ENCODE results near the gene FAM3A. TPM values are rescaled to one million over a fixed set of nuclear protein-coding genes. Genes with fewer than 3 reads are reported as not detected.

FAM3A gene
- total RNA-seq, 6 experiments from 2014 or later = 56.9 to 67.8 (median 59.4) TPM

- H3K27me3 Mint-ChIP-seq (ENCODE audit: insufficient read depth) = peaks cover 2% of the 10 kb centered on the region
- H3K4me1 Mint-ChIP-seq (ENCODE audit: low read depth) = no peaks in the 10 kb centered on the region
- no peak overlapping the region for H3K27ac Mint-ChIP-seq
These were observed 42.3 kb downstream of the FAM3A start for GRCh38 chrX:154473683-154474082.

DNA sequence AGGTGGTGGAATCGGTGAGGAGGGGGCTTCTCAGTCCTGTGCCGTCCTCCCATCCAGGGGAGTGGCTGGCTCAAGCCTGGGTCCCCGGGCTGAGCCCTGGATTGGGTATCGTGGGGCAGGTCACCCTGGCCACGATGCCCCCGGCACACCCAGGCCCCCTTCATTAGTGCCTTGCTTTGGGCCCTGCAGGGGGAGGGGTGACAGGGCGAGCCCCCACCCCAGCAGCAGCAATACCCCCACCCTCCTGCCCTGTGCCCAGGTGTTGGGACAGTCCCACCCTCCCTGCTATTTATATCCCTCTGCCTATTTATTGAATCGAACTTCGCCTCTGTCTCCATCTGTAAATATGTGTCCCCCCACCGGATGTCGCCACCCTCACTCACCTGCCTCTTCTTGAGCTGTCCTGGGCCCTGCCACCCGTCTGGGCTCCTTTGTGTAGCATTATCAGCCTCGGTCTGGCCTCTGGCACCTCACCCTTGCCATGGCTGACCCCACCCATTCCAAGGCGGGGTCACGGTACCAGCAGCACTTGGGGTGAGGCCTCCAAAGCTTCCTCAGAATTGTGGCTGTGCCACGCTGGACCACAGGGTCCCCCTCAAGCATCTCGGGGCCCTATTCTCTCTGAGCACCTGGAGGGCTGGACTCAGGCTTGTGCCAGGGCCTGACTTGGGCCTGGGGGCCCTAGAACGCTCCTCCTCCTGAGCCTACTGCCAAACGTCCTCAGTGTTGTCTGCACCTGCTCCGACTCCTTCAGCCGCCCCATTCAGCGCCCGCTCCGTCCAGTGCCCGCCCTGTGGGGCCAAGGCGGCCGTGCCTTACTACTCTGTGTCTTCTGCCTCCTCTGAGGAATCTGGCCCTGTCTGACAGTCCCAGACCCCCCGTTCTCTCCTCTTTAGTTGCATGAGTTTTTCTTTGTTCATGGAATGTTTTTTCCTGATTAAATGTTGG lies 43.1 kb downstream of the FAM3A start:
- Mint-ChIP-seq H3K27me3 (ENCODE audit: insufficient read depth) (peaks cover 2% of the 10 kb centered on the region), H3K36me3 (ENCODE audit: low read depth) (peaks cover 6% of the 10 kb centered on the region; the same call in 1 of the 2 replicates), H3K27ac (peak overlapping the region; percentile 33; the same call in 1 of the 2 replicates), H3K4me1 (ENCODE audit: low read depth) (no peaks in the 10 kb centered on the region), H3K9me3 (no peaks in the 10 kb centered on the region), H3K4me3 (no peak overlapping the region)
- DNase-seq = no peak
- no peak for TF ChIP-seq CTCF (IDR thresholded peaks at IDR 0.05)

More at GRCh38 chrX:154473683-154474082, 42.3 kb downstream of the FAM3A start:
- no peak for TF ChIP-seq CTCF (IDR thresholded peaks at IDR 0.05)
- DNase-seq = no peak
- no peak overlapping the region for H3K4me3 Mint-ChIP-seq
- peaks cover 6% of the 10 kb centered on the region; the same call in 1 of the 2 replicates for H3K36me3 Mint-ChIP-seq (ENCODE audit: low read depth)
- no peaks in the 10 kb centered on the region for H3K9me3 Mint-ChIP-seq

DNA sequence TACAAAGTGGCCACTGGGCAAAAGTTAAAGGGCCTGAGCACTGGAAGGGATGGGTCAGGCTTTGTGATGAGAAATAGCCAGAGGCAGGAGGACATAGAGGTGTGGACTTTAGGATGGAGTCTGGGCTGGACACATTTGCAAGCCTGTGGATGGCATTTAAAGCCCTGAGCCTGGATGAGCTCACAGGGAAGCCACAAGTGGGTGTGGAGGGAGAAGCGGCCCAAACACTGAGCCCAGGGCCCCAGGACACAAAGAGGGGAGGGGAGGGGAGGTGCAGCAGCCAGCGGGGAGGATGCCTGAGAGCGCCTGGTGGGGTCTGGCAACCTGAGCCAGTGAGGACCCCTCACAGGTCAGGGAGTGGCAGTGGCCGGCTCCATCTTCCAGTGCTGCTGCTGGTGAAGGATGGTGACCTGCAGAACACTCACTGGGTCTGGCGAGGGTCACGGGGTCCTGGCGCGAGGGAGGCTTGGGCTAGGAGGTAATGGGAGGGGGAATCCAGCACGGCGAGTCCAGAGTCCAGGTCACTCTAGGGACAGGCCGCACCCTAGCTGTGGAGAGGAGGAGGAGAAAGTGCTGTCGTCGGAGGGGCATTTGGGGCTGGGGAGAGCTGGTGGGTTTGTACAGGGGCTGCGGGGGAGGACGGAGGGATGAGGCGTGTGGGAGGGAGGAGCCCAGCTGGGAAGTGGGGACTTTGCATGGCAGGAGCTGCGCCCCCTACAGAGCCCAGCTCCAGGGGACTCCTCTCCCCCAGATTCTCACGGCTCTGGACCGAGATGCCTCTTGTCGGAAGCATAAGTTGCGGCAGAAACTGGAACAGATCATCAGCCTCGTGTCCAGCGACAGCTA lies 44.0 kb downstream of the FAM3A start:
- H3K27me3 Mint-ChIP-seq (ENCODE audit: insufficient read depth) = peaks cover 2% of the 10 kb centered on the region
- H3K9me3 Mint-ChIP-seq = no peaks in the 10 kb centered on the region
- no peak overlapping the region for H3K27ac Mint-ChIP-seq
- no peak overlapping the region for H3K4me3 Mint-ChIP-seq
- no peaks in the 10 kb centered on the region for H3K4me1 Mint-ChIP-seq (ENCODE audit: low read depth)
- no peak for TF ChIP-seq CTCF (IDR thresholded peaks at IDR 0.05)
- no peak for DNase-seq
- peaks cover 6% of the 10 kb centered on the region; the same call in 1 of the 2 replicates for H3K36me3 Mint-ChIP-seq (ENCODE audit: low read depth)

GRCh38 chrX:154470914-154471568 lies 45.0 kb downstream of the FAM3A start:
- Mint-ChIP-seq H3K9me3 (no peaks in the 10 kb centered on the region), H3K27me3 (ENCODE audit: insufficient read depth) (peaks cover 2% of the 10 kb centered on the region; the same call in 1 of the 2 replicates), H3K36me3 (ENCODE audit: low read depth) (peaks cover 6% of the 10 kb centered on the region; the same call in 1 of the 2 replicates), H3K4me3 (no peak overlapping the region), H3K27ac (no peak overlapping the region), H3K4me1 (ENCODE audit: low read depth) (no peaks in the 10 kb centered on the region)
- no peak for TF ChIP-seq CTCF (IDR thresholded peaks at IDR 0.05)
- DNase-seq = no peak

- Mint-ChIP-seq H3K27me3 (ENCODE audit: insufficient read depth) (peaks cover under 1% of the 10 kb centered on the region; the same call in 1 of the 2 replicates), H3K36me3 (ENCODE audit: low read depth) (peaks cover 6% of the 10 kb centered on the region; the same call in 1 of the 2 replicates), H3K4me3 (no peak overlapping the region), H3K27ac (no peak overlapping the region), H3K9me3 (no peaks in the 10 kb centered on the region), H3K4me1 (ENCODE audit: low read depth) (no peaks in the 10 kb centered on the region)
- no peak for DNase-seq
- TF ChIP-seq CTCF (IDR thresholded peaks at IDR 0.05) = no peak
These were observed 45.6 kb downstream of the FAM3A start for GRCh38 chrX:154470434-154470833.

Measured in HFFc6 (cell line).